Retina (tissue), 1 donor: Measurements from ENCODE around the gene ATP8A2.

Source experiments
- DNase-seq: peaks from one replicate; pipeline ENCODE4 v3.0.0-alpha.2; 2016

The ATP8A2 gene

DNA sequence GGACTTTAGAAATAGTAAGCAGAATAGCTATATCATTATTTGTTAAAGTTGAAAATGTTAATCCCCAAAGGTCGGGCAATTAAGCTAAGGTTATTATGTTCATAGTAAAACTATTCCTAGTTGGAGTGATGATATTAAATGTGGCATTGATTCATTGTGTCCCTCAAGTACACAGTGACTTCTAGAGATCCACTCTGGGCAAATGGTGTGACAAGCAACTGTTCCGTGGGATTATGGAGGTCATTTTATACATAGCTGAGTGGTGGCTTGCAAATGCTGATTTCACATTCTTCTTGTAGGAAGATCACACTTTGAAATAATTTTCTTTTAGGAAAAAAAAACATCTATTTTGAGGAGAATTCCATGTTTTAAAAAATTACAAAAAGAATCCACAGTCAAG lies 317.8 kb downstream of the ATP8A2 start:
- no peak for DNase-seq

DNA sequence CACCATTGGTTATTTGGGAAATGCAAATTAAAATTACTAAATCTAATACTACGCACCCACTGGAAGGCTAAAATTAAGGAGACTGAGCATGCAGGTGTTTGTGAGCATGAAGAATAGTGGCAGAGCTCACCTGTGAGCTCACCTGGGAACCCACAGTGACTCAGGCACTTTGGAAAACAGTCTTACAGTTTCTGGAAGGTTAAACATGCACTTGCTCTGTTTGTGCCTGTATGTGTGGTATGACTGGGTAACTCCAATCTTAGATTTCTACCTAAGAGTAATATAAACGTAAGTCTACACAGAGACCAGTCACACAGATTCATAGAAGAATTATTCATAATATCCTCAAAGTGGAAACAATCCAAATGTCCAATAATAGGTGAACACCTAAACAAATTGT lies 318.8 kb downstream of the ATP8A2 start:
- no peak for DNase-seq

DNA sequence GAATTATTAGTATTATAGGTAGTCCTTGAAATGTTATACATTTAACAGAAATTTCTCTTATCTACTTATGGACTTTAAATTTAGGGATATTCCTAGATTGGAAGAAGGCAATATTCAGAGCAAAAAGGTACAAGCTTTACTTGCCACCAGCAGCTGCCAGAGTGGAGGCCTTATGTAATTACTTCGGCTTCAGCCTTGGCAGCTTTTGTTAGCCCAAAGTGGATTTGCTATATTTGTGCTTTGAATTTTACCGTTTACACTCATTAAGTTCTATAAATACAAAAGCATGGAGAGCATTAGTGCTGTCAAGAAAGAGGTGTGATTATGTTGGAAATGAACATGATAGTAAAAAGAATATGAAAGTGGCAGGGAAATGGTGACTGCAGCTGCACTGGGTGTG lies 319.9 kb downstream of the ATP8A2 start:
- no peak for DNase-seq

DNA sequence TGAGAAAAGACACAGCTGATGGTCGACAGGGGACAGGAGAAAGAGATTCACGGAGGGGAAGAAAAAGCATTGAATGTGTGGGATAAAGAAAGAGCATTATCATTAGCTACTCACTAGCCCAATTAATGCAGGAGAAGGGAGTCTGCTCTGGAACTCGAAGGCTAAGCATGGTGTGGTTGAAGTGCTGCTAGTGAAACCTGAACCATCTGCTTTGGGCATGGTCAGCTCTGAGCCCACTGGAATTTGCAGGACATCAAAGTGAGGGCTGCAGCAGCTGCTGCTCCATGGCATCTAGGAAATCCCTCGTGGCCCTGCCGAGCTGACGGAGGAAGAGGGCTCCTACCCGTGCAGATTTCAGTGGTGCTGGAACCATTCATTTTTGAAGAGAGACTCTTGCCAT lies 320.3 kb downstream of the ATP8A2 start:
- peak; percentile 52 for DNase-seq

GRCh38 chr13:25699056-25699455 lies 327.3 kb downstream of the ATP8A2 start:
- no peak for DNase-seq

GRCh38 chr13:25699600-25699999 lies 327.8 kb downstream of the ATP8A2 start:
- no peak for DNase-seq

DNA sequence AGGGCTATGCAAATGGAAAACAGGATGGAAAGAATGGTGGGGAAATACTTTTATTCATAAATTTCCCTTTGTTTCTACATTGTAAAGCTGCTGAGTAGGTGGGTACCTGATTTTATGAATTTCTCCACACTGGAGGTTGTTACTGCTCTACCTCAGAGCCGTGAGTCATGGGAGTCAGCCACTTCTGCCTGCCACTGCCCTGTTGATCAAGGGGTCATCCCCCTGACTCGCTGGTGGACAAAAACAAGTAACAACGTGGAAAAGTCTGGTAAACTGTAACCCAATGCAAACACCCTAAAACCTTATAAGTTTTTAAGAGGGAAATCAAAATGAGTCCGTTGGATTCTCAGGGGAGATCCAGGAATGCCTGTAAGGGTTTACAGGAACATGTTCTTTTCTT lies 329.5 kb downstream of the ATP8A2 start:
- no peak for DNase-seq

- no peak for DNase-seq
Observed at GRCh38 chr13:25702386-25702785, 330.6 kb downstream of the ATP8A2 start.

- no peak for DNase-seq
Observed at GRCh38 chr13:25707726-25708125, 336.0 kb downstream of the ATP8A2 start.

- DNase-seq, result no peak
Observed at GRCh38 chr13:25708268-25708667, 336.5 kb downstream of the ATP8A2 start.

- DNase-seq, result no peak
Observed at GRCh38 chr13:25709088-25709487, 337.3 kb downstream of the ATP8A2 start.

DNA sequence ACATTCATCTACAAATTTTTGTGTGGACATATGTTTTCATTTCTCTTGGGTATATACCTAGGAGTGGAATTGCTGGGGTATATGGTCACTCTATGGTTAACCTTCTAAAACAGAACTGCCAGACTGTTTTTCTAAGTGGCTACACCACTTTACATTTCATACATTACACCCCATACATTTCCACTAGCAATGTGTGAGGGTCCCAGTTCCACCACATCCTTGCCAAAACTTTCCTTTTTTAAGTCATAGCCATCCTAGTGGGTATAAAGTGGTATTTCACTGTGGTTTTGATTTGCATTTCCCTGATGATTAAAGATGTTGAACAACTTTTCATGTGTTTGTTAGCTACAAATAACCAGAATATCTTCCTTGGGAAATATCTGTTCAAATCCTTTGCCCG lies 344.0 kb downstream of the ATP8A2 start:
- DNase-seq, result no peak

GRCh38 chr13:25717666-25718197 lies 346.0 kb downstream of the ATP8A2 start:
- no peak for DNase-seq

GRCh38 chr13:25719666-25720065 lies 347.9 kb downstream of the ATP8A2 start:
- DNase-seq, result no peak

DNA sequence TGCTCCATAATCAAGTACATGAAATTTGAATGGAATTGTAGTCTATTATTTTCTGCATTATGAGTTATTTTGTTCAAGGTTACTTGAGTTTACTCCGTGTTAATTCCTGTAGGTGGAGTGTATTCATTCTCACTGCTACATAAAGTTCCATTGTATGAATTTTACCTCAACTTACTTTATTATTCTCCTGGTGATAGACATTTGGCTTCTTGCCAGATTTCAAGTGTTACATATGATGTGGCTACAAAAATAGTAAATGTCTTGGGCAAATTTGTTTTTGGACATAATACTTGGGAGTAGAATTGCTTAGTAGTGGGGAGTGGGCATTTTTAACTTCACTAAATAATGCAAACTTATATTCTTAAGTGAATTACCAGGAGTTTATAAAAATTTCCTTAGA lies 351.1 kb downstream of the ATP8A2 start:
- DNase-seq, result no peak

DNA sequence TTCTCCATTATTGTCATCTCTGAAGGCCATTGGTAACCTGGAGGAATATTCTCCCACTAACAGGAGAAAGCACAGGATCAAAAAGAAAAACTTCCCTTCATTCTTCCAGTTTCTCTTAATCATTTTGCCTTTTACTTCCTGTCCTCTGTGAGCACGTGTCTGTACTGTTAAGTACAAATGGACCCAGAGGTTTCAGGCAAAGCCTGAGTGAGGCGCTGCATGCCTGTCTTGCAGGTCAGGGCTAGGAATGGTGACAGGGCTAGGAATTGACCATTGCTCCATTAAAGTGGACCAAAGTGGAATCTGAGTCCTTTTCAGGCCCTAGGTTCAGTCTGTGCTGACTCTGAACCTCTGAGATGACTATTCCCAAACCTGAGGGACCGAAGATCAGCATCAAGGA lies 353.3 kb downstream of the ATP8A2 start:
- no peak for DNase-seq

DNA sequence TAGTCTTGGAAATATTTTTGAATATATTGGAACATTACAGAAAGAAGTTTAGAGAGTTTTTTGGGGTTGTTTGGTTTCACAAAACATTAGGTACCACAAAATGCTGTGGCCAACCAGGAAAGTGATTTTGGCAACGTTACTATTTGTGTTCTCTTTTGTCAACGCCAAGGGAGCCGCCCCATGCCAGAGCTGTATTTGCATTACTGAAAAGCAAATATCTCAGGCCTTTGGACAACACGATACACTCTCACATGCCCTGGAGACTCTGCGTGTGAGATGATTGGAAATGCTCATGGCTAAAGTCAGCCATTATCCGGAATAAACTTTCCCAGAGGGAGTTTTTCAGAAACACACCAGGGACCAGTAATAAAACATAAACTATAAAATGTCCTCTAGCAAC lies 355.5 kb downstream of the ATP8A2 start:
- no peak for DNase-seq

GRCh38 chr13:25727810-25728209 lies 356.0 kb downstream of the ATP8A2 start:
- DNase-seq, result no peak

DNA sequence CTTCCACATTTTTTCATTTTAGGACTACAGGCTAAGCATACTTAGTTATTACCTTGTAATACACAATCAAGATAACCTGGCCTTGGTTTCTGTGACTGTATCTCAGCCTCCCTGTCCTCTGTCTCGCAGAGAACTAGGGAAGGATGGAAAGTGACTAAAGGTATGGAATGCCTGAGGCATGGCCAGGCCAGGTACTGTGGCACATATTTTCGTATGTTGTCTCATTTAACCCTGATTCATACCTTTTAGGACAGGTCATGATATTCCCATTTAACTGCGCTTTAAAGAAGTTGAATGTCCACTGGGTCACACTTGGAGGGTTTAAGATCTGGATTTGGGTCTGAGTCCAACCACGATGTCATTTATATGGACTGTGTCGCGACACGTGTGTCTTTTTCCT lies 357.4 kb downstream of the ATP8A2 start:
- no peak for DNase-seq

DNA sequence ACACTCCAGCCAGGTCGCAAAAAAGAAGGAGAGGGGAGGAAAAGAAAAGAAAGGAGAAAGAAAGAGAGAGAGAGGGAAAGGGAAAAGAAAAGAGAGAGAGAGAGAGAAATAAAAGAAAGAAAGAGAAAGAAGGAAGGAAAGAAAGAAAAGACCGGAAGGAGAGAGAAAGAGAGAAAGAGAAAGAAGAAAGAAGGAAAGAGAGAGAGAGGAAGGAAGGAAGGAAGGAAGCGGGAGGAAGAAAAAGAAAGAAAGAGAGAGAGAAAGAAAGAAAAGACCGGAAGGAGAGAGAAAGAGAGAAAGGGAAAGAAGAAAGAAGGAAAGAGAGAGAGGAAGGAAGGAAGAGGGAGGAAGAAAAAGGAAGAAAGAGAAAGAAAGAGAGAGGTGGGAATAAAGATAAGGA lies 359.3 kb downstream of the ATP8A2 start:
- DNase-seq, result no peak

- DNase-seq, result no peak
Observed at GRCh38 chr13:25731536-25731935, 359.8 kb downstream of the ATP8A2 start.

DNA sequence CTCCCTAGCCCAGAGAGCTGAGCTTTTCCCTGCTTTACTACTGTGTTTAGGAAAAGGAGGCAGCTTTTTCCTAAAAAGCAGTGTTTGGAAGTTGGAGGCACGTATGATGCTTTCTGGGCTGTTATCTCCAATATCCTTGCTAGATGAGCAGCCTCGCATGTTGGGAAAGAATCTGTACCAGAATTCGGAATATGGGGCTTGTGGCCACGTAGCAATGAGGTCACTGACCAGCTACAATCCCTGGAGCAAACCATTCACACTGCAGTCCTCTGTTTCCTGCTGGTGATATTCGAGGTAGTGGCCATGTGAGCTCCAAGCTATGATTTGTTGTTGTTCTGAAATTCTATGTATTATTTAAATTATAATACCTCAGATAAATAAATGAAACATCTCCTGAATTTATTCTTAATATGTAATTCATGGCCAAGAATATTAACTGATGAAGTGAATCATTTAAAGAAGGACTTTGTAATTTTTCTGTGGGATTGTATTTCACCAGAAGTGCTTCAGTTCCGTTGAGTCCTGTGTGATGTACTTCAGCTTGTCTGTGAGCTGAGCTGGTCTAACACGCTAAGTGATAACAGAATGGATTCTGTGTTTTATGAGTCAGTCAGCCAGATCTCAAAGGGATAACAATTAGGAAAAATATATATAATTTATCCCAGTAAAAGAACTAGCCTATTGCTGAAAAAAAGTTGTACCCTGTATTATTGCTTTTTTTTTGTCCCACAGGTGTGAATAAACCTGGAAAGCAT lies 360.5 kb downstream of the ATP8A2 start:
- no peak for DNase-seq

DNA sequence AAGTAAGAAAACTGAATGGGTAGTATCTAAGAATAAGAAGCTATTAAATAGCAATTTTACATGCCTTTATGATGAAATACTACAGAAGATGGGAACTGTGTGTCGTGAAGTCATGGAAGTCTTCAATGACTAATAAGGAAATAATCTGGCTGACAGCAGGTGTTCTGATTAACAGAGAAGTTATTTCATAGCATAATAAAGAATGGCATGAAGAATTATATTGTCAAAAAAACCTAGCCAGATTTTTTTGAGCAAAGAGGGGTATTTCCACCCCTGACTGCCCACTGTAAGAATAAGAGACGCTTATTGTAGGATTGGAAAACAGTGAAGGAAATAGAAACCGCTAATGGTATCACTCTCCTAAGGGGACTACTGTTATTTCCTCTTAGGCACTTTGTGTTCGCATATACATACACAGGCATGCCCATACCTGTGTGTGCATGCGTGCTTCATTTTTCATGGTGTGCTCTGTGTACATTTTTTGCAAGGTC lies 361.3 kb downstream of the ATP8A2 start:
- no peak for DNase-seq

DNA sequence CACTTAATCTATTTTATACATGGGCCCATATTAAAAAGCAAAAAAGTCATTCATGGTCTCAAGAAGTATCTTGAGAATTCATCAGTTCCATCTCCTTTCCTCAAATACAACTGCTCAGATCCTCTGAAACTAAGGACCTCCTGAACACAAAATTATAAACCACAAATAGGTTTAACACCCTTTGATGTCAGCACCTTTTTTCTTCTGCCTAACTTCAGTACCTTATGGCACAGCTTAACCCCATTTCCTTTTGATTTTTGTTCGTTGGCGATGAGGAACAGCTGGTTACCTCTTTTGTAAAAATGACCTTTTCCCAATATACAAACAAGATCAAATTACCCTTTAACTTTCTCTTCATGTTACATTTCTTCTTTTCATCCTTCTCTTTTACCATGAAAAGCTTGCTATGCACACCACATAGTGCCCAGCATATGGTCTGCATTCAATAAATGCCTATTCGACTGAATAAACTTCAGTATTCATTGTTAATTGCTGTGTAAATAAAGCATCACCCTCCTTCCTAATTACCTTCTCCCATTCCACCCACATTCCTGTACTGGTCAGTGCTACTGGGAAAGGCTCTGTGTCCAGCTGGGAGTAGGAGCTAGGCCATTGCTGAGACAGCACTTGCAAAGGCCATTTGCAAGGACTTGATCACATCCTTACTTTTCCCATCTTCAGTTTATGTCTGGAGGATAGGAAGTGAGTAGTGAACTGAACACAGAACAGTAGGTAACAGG lies 362.1 kb downstream of the ATP8A2 start:
- no peak for DNase-seq
